Smooth muscle cell (in vitro differentiated cells): ENCODE data around the gene ZNF212. TPM values are rescaled to one million over a fixed set of nuclear protein-coding genes. Genes with fewer than 3 reads are reported as not detected.

Experiments used
- DNase-seq: peaks from one replicate; lab custom pipeline; 2025; ENCODE audit not compliant: unreplicated experiment; lab: John Stamatoyannopoulos, UW
- H2AFZ ChIP-seq: fragments of 200-600 bp; sonication (generic); 2 replicates; pipeline ENCODE4 v1.6.0; 2016; ENCODE audit warnings: antibody characterized with exemption, low read depth, mild to moderate bottlenecking
- H3F3A ChIP-seq: fragments of 200-600 bp; sonication (generic); 2 replicates; pipeline ENCODE4 v1.6.0; 2017; ENCODE audit warnings: antibody characterized with exemption, low read depth
- H3K27ac ChIP-seq: fragments of 200-600 bp; sonication (generic); 2 replicates; pipeline ENCODE4 v1.5.1; 2016; ENCODE audit warnings: low read depth, mild to moderate bottlenecking
- H3K27me3 ChIP-seq: fragments of 200-600 bp; sonication (generic); 2 replicates; pipeline ENCODE4 v1.6.1; 2016; ENCODE audit warnings: low read depth, mild to moderate bottlenecking
- H3K36me3 ChIP-seq: fragments of 200-600 bp; sonication (generic); 2 replicates; pipeline ENCODE4 v1.5.1; 2016; ENCODE audit warnings: low read depth
- H3K4me1 ChIP-seq: fragments of 200-600 bp; sonication (generic); 2 replicates; pipeline ENCODE4 v1.5.1; 2016; ENCODE audit warnings: low read depth
- H3K4me2 ChIP-seq: fragments of 200-600 bp; sonication (generic); 2 replicates; pipeline ENCODE4 v1.6.0; 2016; ENCODE audit warnings: mild to moderate bottlenecking
- H3K4me3 ChIP-seq: fragments of 200-600 bp; sonication (generic); 2 replicates; pipeline ENCODE4 v1.5.1; 2016; ENCODE audit warnings: mild to moderate bottlenecking
- H3K79me2 ChIP-seq: fragments of 200-600 bp; sonication (generic); 2 replicates; pipeline ENCODE4 v1.6.0; 2016; ENCODE audit warnings: low read depth, mild to moderate bottlenecking
- H3K9ac ChIP-seq: fragments of 200-600 bp; sonication (generic); 2 replicates; pipeline ENCODE4 v1.6.0; 2016; ENCODE audit warnings: low read depth
- H3K9me3 ChIP-seq: fragments of 200-600 bp; sonication (generic); replicated peaks from 2 replicates; pipeline ENCODE4 v1.5.1; 2016; ENCODE audit warnings: low read depth
- H4K20me1 ChIP-seq: fragments of 200-600 bp; sonication (generic); 2 replicates; pipeline ENCODE4 v1.6.0; 2016; ENCODE audit warnings: low read depth
- CTCF ChIP-seq: fragments of 200-600 bp; sonication (generic); IDR thresholded peaks from 2 replicates; pipeline ENCODE4 v1.5.1; 2017; ENCODE audit warnings: borderline replicate concordance, mild to moderate bottlenecking, antibody characterized with exemption; ENCODE audit not compliant: insufficient read depth, poor library complexity, severe bottlenecking
- WGBS: methylation state at CpG from one replicate; pipeline ENCODE4 v1.1.7; 2016; ENCODE audit warnings: low lambda C conversion rate; 5-methylcytosine and 5-hydroxymethylcytosine counted together
- polyA plus RNA-seq: library from polyadenylated mRNA; unstranded; fragments of >200 nt; fragmentation: Nextera tagmentation; extraction: Ambion mirVana; gene quantifications from 2 replicates; pipeline ENCODE4 v1.2.1, GENCODE V29; 2016
- total RNA-seq: library from RNA; depleted of rRNA; stranded (reverse); fragments of >200 nt; gene quantifications from 2 replicates; pipeline ENCODE4 v1.2.3, GENCODE V29; 2014

The ZNF212 gene
- total and polyA plus RNA-seq, 2 experiments from 2014 or later = 4.6 to 7.7 TPM

GRCh38 chr7:149281508-149282330 is 42.3 kb downstream of the ZNF212 start:
- no peak for TF ChIP-seq CTCF
- H3K27me3 ChIP-seq = no peaks in the 10 kb centered on the region
- no peaks in the 10 kb centered on the region for H3K79me2 ChIP-seq
- H3K9ac ChIP-seq = no peak overlapping the region
- 96% methylated on average over 52 of the region's 59 CpGs for WGBS
- peaks cover 5% of the 10 kb centered on the region for H3K4me1 ChIP-seq
- H2AFZ ChIP-seq = no peak overlapping the region
- no peak overlapping the region for H3K4me3 ChIP-seq
- peaks cover 10% of the 10 kb centered on the region for H4K20me1 ChIP-seq
- no peak overlapping the region for H3K27ac ChIP-seq
- no peak for DNase-seq
- H3K9me3 ChIP-seq = no peaks in the 10 kb centered on the region
- H3K36me3 ChIP-seq = no peaks in the 10 kb centered on the region
- no peak overlapping the region for H3K4me2 ChIP-seq
- H3F3A ChIP-seq = no peaks in the 10 kb centered on the region

GRCh38 chr7:149282331-149282655 is 42.8 kb downstream of the ZNF212 start:
- Histone ChIP-seq H4K20me1 (peaks cover 10% of the 10 kb centered on the region), H3K4me1 (peaks cover 5% of the 10 kb centered on the region), H3K9ac (no peak overlapping the region), H3K9me3 (no peaks in the 10 kb centered on the region), H3K27me3 (no peaks in the 10 kb centered on the region), H2AFZ (no peak overlapping the region), H3K27ac (no peak overlapping the region), H3F3A (no peaks in the 10 kb centered on the region), H3K36me3 (no peaks in the 10 kb centered on the region), H3K79me2 (no peaks in the 10 kb centered on the region), H3K4me3 (no peak overlapping the region), H3K4me2 (no peak overlapping the region)
- DNase-seq = no peak
- TF ChIP-seq CTCF = no peak
- WGBS = 84% methylated on average over 5 of the region's 5 CpGs

GRCh38 chr7:149283321-149283720 is 43.9 kb downstream of the ZNF212 start:
- Histone ChIP-seq H3K27ac (no peak overlapping the region), H3K4me1 (peaks cover 5% of the 10 kb centered on the region), H3F3A (no peaks in the 10 kb centered on the region), H3K27me3 (no peaks in the 10 kb centered on the region), H3K4me2 (no peak overlapping the region), H3K79me2 (no peaks in the 10 kb centered on the region), H2AFZ (no peak overlapping the region), H3K36me3 (no peaks in the 10 kb centered on the region), H3K4me3 (no peak overlapping the region), H4K20me1 (peaks cover 10% of the 10 kb centered on the region), H3K9ac (no peak overlapping the region), H3K9me3 (no peaks in the 10 kb centered on the region)
- 91% methylated on average over 3 of the region's 3 CpGs for WGBS
- TF ChIP-seq CTCF = no peak
- DNase-seq = no peak

GRCh38 chr7:149284343-149284742 is 44.9 kb downstream of the ZNF212 start:
- H3F3A ChIP-seq = no peaks in the 10 kb centered on the region
- peak overlapping the region; percentile 88 for H3K4me2 ChIP-seq
- no peaks in the 10 kb centered on the region for H3K36me3 ChIP-seq
- no peaks in the 10 kb centered on the region for H3K27me3 ChIP-seq
- no peak for TF ChIP-seq CTCF
- no peak for DNase-seq
- H3K9me3 ChIP-seq = no peaks in the 10 kb centered on the region
- 72% methylated on average over 3 of the region's 3 CpGs for WGBS
- H3K4me3 ChIP-seq = no peak overlapping the region
- peaks cover 5% of the 10 kb centered on the region for H3K4me1 ChIP-seq
- no peak overlapping the region for H3K9ac ChIP-seq
- no peaks in the 10 kb centered on the region for H3K79me2 ChIP-seq
- no peak overlapping the region for H2AFZ ChIP-seq
- peaks cover 10% of the 10 kb centered on the region for H4K20me1 ChIP-seq
- H3K27ac ChIP-seq = no peak overlapping the region
